ENCODE results near the gene TMEM150C.

DNA sequence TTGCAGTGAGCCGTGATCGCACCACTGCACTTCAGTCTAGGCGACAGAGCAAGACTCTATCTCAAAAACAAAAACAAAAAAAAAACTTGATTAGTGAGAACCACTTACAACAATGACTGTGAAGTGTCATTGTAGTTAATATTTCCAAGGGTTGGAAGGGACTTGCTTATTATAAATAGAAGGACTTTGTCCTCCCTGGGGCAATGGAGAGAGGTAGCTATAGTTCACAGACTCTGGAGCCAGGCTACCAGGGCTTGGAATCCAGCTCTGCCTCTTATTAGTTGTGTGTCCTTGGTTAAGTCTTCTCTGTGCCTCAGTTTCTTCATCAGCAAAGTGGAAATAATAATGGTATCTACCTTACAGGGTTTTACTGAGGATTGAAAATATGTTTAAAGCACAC, 51.6 kb downstream of the TMEM150C start:
- TF ChIP-seq CTCF (IDR thresholded peaks at IDR 0.05) (no peak), POLR2A (IDR thresholded peaks at IDR 0.05) (no peak)
